Erythroblast (primary cell): Measurements from ENCODE around the gene FGL2.

ENCODE experiments used
- GATA1 ChIP-seq: IDR thresholded peaks from 2 replicates; pipeline ENCODE4 v1.6.1; 2011; ENCODE audit warnings: low read depth, mild to moderate bottlenecking, control low read depth, low read length, moderate library complexity
- POLR2A ChIP-seq: IDR thresholded peaks from 2 replicates; pipeline ENCODE4 v1.6.1; 2011; ENCODE audit warnings: mild to moderate bottlenecking, low read length

DNA sequence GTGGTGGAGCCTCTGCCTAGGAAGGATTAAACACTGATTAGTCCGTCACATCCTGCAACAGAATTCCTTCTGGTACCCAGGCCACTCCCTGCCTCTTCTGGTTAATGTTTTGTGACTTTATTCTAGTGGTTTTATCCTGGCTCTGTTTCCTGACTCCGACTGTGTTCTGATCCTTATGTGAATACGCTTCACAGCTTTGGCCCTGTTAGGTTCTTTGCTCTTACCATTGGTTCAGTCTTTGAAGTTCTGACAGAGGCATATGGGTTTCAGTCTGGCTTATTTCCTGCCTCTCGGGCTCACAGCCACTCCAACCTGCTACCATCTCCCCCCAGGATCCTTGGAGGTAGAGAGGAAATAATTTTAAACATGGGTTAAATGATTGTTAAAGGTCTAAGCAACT is 23.2 kb upstream of the FGL2 start:
- TF ChIP-seq POLR2A (no peak), GATA1 (no peak)
